DMS114 treated with DMSO at 0.1 percent for 48 hours (cell line): ENCODE measurements around the gene STXBP4.
A peak's percentile ranks its signal among the peaks of the same experiment; 100 is the strongest.

ENCODE experiments used
- DNase-seq: peaks from one replicate; lab custom pipeline; 2025; ENCODE audit not compliant: unreplicated experiment; lab: John Stamatoyannopoulos, UW

Gene STXBP4

GRCh38 chr17:54971147-54971546 lies 2.6 kb downstream of the STXBP4 start:
- no peak for DNase-seq

- DNase-seq = no peak
Observed at GRCh38 chr17:54971901-54972300, 3.3 kb downstream of the STXBP4 start.

- DNase-seq = no peak
Observed at GRCh38 chr17:54972406-54973138, 4.0 kb downstream of the STXBP4 start.

GRCh38 chr17:54974759-54975158 lies 6.2 kb downstream of the STXBP4 start:
- no peak for DNase-seq

GRCh38 chr17:54976316-54976715 lies 7.8 kb downstream of the STXBP4 start:
- no peak for DNase-seq

GRCh38 chr17:54977744-54978143 lies 9.2 kb downstream of the STXBP4 start:
- DNase-seq = no peak

- no peak for DNase-seq
Observed at GRCh38 chr17:54979657-54980056, 11.1 kb downstream of the STXBP4 start.

- DNase-seq = no peak
Observed at GRCh38 chr17:54980375-54980774, 11.8 kb downstream of the STXBP4 start.

GRCh38 chr17:54982399-54982798 lies 13.8 kb downstream of the STXBP4 start:
- no peak for DNase-seq

GRCh38 chr17:54983260-54983659 lies 14.7 kb downstream of the STXBP4 start:
- no peak for DNase-seq

- no peak for DNase-seq
Observed at GRCh38 chr17:54985476-54985875, 16.9 kb downstream of the STXBP4 start.

GRCh38 chr17:54990118-54990517 lies 21.6 kb downstream of the STXBP4 start:
- no peak for DNase-seq

GRCh38 chr17:54991567-54991966 lies 23.0 kb downstream of the STXBP4 start:
- no peak for DNase-seq

- peak; percentile 71 for DNase-seq
Observed at GRCh38 chr17:54992797-54993639, 24.5 kb downstream of the STXBP4 start.

- DNase-seq = no peak
Observed at GRCh38 chr17:54996441-54996840, 27.9 kb downstream of the STXBP4 start.

- DNase-seq = no peak
Observed at GRCh38 chr17:55002458-55002857, 33.9 kb downstream of the STXBP4 start.

GRCh38 chr17:55004484-55004883 lies 35.9 kb downstream of the STXBP4 start:
- DNase-seq = no peak

GRCh38 chr17:55005520-55005919 lies 37.0 kb downstream of the STXBP4 start:
- DNase-seq = no peak

- DNase-seq = no peak
Observed at GRCh38 chr17:55023626-55024025, 55.1 kb downstream of the STXBP4 start.

GRCh38 chr17:55037828-55038227 lies 69.3 kb downstream of the STXBP4 start:
- no peak for DNase-seq

GRCh38 chr17:55038291-55038690 lies 69.7 kb downstream of the STXBP4 start:
- DNase-seq = no peak

- DNase-seq = no peak
Observed at GRCh38 chr17:55040611-55041010, 72.0 kb downstream of the STXBP4 start.
